ENCODE measurements around the gene DOC2B.

DNA sequence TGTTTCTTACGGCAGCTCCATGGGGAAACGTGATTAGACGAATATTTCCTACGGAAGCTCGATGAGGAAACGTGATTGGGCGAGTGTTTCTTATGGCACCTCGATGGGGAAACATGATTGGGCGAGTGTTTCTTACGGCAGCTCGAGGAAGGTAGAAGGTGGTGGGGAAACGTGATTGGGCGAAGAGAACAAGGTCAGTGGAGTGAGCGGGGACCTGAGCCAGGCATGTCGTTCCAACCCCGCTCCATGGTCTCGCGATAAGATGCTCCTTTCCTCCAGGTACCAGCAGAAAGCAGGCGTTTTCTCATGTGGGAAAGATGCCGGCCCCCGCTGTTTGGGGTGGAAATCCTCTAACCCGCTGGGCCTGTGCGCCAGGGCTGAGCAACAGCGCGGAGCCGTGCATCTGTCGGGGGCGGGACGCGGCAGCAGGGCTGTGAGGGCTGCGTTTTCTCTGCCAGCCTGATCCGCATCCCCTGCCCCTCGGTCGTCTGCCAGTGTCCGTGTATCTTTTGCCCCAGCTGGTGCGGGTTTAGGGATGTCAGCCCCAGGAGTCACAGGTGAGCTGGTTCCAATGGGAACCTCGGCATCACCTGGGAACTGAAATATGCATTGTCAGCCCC, 25.6 kb upstream of the DOC2B start:
- TF ChIP-seq, protein P1, sequence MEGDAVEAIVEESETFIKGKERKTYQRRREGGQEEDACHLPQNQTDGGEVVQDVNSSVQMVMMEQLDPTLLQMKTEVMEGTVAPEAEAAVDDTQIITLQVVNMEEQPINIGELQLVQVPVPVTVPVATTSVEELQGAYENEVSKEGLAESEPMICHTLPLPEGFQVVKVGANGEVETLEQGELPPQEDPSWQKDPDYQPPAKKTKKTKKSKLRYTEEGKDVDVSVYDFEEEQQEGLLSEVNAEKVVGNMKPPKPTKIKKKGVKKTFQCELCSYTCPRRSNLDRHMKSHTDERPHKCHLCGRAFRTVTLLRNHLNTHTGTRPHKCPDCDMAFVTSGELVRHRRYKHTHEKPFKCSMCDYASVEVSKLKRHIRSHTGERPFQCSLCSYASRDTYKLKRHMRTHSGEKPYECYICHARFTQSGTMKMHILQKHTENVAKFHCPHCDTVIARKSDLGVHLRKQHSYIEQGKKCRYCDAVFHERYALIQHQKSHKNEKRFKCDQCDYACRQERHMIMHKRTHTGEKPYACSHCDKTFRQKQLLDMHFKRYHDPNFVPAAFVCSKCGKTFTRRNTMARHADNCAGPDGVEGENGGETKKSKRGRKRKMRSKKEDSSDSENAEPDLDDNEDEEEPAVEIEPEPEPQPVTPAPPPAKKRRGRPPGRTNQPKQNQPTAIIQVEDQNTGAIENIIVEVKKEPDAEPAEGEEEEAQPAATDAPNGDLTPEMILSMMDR (IDR thresholded peaks at IDR 0.05): no peak
- no peak for TF ChIP-seq POLR2A (IDR thresholded peaks at IDR 0.05)
